ENCODE data around the gene CXCR6.

Gene CXCR6

DNA sequence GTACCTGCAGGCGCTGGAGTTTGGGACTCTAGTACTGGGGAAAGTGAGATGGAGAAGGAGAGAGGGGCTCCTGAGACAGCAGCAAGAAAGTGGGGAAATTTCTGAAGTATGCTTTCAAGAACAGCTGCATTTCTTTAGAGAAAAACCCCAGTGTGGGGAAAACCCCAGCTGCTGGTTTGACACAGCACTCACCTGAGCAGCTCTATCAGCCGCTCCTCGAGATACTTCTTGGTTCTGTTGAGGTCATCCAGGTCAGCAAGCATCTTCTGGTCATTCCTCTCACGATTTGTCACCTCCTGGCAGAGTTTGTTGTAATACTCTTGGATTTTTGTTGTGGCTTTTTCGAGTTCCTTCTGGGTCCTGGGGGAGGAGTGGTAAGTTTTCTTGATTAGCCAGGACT lies 18.8 kb downstream of the CXCR6 start:
- H3K36me3 ChIP-seq (ENCODE audit: control insufficient read depth in 2 of 2, insufficient read depth in 1 of 2, low read length in 2 of 2), result peaks cover 9 to 99% of the 10 kb centered on the region in 2 experiments; a peak in 2 of 3 replicates
- ChIA-PET POLR2A (no interaction called here), CTCF (interaction anchor here (0.6 to 1.6 kb wide), 2 partner anchors 15 to 24 kb away, joined by 3 to 6 read pairs; no protein-coding TSS in a partner anchor)
- H3K9me3 ChIP-seq (ENCODE audit: control insufficient read depth, insufficient read depth, low read depth, low read length), result no peaks in the 10 kb centered on the region
- H3K27ac ChIP-seq (ENCODE audit: extremely low read depth, low read depth, low read length), result no peak overlapping the region
- no peak for TF ChIP-seq ZNF138 (tag by site-specific recombination; IDR thresholded peaks at IDR 0.05; ENCODE audit: borderline replicate concordance)
- TF ChIP-seq, protein P1, sequence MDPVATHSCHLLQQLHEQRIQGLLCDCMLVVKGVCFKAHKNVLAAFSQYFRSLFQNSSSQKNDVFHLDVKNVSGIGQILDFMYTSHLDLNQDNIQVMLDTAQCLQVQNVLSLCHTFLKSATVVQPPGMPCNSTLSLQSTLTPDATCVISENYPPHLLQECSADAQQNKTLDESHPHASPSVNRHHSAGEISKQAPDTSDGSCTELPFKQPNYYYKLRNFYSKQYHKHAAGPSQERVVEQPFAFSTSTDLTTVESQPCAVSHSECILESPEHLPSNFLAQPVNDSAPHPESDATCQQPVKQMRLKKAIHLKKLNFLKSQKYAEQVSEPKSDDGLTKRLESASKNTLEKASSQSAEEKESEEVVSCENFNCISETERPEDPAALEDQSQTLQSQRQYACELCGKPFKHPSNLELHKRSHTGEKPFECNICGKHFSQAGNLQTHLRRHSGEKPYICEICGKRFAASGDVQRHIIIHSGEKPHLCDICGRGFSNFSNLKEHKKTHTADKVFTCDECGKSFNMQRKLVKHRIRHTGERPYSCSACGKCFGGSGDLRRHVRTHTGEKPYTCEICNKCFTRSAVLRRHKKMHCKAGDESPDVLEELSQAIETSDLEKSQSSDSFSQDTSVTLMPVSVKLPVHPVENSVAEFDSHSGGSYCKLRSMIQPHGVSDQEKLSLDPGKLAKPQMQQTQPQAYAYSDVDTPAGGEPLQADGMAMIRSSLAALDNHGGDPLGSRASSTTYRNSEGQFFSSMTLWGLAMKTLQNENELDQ (tag by site-specific recombination; IDR thresholded peaks at IDR 0.05; ENCODE audit: low read depth), result no peak
- TF ChIP-seq, protein P2, sequence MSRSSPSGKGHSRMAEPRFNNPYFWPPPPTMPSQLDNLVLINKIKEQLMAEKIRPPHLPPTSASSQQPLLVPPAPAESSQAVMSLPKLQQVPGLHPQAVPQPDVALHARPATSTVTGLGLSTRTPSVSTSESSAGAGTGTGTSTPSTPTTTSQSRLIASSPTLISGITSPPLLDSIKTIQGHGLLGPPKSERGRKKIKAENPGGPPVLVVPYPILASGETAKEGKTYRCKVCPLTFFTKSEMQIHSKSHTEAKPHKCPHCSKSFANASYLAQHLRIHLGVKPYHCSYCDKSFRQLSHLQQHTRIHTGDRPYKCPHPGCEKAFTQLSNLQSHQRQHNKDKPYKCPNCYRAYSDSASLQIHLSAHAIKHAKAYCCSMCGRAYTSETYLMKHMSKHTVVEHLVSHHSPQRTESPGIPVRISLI (tag by site-specific recombination; IDR thresholded peaks at IDR 0.05), result no peak
- TF ChIP-seq SP3 (tag by site-specific recombination; IDR thresholded peaks at IDR 0.05), result no peak
- no peak for TF ChIP-seq ZBTB1 (tag by site-specific recombination; IDR thresholded peaks at IDR 0.05)
- TF ChIP-seq, protein P3, sequence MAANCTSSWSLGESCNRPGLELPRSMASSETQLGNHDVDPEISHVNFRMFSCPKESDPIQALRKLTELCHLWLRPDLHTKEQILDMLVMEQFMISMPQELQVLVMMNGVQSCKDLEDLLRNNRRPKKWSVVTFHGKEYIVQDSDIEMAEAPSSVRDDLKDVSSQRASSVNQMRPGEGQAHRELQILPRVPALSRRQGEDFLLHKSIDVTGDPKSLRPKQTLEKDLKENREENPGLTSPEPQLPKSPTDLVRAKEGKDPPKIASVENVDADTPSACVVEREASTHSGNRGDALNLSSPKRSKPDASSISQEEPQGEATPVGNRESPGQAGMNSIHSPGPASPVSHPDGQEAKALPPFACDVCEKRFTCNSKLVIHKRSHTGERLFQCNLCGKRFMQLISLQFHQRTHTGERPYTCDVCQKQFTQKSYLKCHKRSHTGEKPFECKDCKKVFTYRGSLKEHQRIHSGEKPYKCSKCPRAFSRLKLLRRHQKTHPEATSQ (tag by site-specific recombination; IDR thresholded peaks at IDR 0.05), result no peak
- TF ChIP-seq HOXA7 (CRISPR knock-in tag; IDR thresholded peaks at IDR 0.05; ENCODE audit: borderline replicate concordance), result no peak
- TF ChIP-seq ZNF701 (tag by site-specific recombination; IDR thresholded peaks at IDR 0.05), result no peak
- no peak for TF ChIP-seq ZNF274 (IDR thresholded peaks at IDR 0.05; ENCODE audit: low read length)
- TF ChIP-seq ZNF274 (tag by site-specific recombination; IDR thresholded peaks at IDR 0.05; ENCODE audit: borderline replicate concordance), result no peak
- no peak for TF ChIP-seq ZNF223 (tag by site-specific recombination; IDR thresholded peaks at IDR 0.05)
- TF ChIP-seq ZNF324 (tag by site-specific recombination; IDR thresholded peaks at IDR 0.05), result no peak
- TF ChIP-seq, protein P4, sequence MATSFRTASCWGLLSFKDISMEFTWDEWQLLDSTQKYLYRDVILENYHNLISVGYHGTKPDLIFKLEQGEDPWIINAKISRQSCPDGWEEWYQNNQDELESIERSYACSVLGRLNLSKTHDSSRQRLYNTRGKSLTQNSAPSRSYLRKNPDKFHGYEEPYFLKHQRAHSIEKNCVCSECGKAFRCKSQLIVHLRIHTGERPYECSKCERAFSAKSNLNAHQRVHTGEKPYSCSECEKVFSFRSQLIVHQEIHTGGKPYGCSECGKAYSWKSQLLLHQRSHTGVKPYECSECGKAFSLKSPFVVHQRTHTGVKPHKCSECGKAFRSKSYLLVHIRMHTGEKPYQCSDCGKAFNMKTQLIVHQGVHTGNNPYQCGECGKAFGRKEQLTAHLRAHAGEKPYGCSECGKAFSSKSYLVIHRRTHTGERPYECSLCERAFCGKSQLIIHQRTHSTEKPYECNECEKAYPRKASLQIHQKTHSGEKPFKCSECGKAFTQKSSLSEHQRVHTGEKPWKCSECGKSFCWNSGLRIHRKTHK (tag by site-specific recombination; IDR thresholded peaks at IDR 0.05), result no peak
- no peak for TF ChIP-seq GLIS1 (tag by site-specific recombination; IDR thresholded peaks at IDR 0.05)
- TF ChIP-seq ZNF433 (tag by site-specific recombination; IDR thresholded peaks at IDR 0.05; ENCODE audit: low read depth), result no peak
- no peak for TF ChIP-seq TCF7L2 (IDR thresholded peaks at IDR 0.05; ENCODE audit: borderline replicate concordance, low read depth, low read length)
- no peak for TF ChIP-seq ZNF48 (tag by site-specific recombination; IDR thresholded peaks at IDR 0.05)
- TF ChIP-seq KLF16 (tag by site-specific recombination; IDR thresholded peaks at IDR 0.05), result no peak
- no peak for TF ChIP-seq KLF9 (tag by site-specific recombination; IDR thresholded peaks at IDR 0.05; ENCODE audit: low read depth)
- no peak for TF ChIP-seq ZSCAN30 (tag by site-specific recombination; IDR thresholded peaks at IDR 0.05)
- TF ChIP-seq ZNF658 (tag by site-specific recombination; IDR thresholded peaks at IDR 0.05), result no peak
- no peaks in the 10 kb centered on the region for H3K4me1 ChIP-seq (ENCODE audit: control insufficient read depth, insufficient read depth, low read length)
- H3K4me3 ChIP-seq (ENCODE audit: low read depth, low read length), result no peak overlapping the region

DNA sequence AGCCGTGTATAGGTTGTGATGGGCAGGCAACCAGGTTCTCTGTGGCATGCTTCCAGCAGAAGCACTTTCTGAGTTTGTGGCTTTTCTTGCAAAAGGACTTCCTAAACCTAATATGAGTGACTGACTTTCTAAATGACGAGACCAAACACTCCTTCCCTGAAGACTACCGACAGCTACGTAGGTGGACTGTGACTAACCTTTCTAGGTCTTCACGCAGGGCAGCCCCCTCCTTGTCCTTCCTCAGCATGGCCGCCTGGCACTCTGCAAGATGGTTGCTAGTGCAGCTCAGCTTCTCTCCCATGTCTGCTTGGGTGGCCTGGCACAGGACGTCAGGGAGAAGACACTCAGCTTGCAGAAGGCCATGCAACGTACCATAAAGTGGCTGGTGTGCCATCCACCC lies 20.9 kb downstream of the CXCR6 start:
- H3K27ac ChIP-seq (ENCODE audit: extremely low read depth, low read depth, low read length), result no peak overlapping the region
- no peaks in the 10 kb centered on the region for H3K9me3 ChIP-seq (ENCODE audit: control insufficient read depth, insufficient read depth, low read depth, low read length)
- POLR2A ChIA-PET, result no interaction called here
- CTCF ChIA-PET, result no interaction called here
- no peaks in the 10 kb centered on the region for H3K4me1 ChIP-seq (ENCODE audit: control insufficient read depth, insufficient read depth, low read length)
- H3K4me3 ChIP-seq (ENCODE audit: low read depth, low read length), result no peak overlapping the region
- H3K36me3 ChIP-seq (ENCODE audit: control insufficient read depth in 2 of 2, insufficient read depth in 1 of 2, low read length in 2 of 2), result peaks cover 9 to 100% of the 10 kb centered on the region in 2 experiments; a peak in 2 of 3 replicates
- TF ChIP-seq SETDB1 (IDR thresholded peaks at IDR 0.05; ENCODE audit: insufficient read length, low read length) (no peak), FEZF1 (tag by site-specific recombination; IDR thresholded peaks at IDR 0.05) (no peak), ZNF555 (tag by site-specific recombination; conservative IDR thresholded peaks at IDR 0.05) (no peak), ZBTB17 (tag by site-specific recombination; IDR thresholded peaks at IDR 0.05) (no peak), ZEB2 (tag by site-specific recombination; IDR thresholded peaks at IDR 0.05) (no peak)
- TF ChIP-seq, protein P5, sequence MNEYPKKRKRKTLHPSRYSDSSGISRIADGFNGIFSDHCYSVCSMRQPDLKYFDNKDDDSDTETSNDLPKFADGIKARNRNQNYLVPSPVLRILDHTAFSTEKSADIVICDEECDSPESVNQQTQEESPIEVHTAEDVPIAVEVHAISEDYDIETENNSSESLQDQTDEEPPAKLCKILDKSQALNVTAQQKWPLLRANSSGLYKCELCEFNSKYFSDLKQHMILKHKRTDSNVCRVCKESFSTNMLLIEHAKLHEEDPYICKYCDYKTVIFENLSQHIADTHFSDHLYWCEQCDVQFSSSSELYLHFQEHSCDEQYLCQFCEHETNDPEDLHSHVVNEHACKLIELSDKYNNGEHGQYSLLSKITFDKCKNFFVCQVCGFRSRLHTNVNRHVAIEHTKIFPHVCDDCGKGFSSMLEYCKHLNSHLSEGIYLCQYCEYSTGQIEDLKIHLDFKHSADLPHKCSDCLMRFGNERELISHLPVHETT (tag by site-specific recombination; IDR thresholded peaks at IDR 0.05), result no peak
- TF ChIP-seq, protein P6, sequence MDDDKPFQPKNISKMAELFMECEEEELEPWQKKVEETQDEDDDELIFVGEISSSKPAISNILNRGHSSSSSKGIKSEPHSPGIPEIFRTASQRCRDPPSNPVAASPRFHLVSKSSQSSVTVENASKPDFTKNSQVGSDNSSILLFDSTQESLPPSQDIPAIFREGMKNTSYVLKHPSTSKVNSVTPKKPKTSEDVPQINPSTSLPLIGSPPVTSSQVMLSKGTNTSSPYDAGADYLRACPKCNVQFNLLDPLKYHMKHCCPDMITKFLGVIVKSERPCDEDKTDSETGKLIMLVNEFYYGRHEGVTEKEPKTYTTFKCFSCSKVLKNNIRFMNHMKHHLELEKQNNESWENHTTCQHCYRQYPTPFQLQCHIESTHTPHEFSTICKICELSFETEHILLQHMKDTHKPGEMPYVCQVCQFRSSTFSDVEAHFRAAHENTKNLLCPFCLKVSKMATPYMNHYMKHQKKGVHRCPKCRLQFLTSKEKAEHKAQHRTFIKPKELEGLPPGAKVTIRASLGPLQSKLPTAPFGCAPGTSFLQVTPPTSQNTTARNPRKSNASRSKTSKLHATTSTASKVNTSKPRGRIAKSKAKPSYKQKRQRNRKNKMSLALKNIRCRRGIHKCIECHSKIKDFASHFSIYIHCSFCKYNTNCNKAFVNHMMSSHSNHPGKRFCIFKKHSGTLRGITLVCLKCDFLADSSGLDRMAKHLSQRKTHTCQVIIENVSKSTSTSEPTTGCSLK (tag by site-specific recombination; IDR thresholded peaks at IDR 0.05), result no peak
